ENCODE data around the gene ODF2.

- TF ChIP-seq, protein P1, sequence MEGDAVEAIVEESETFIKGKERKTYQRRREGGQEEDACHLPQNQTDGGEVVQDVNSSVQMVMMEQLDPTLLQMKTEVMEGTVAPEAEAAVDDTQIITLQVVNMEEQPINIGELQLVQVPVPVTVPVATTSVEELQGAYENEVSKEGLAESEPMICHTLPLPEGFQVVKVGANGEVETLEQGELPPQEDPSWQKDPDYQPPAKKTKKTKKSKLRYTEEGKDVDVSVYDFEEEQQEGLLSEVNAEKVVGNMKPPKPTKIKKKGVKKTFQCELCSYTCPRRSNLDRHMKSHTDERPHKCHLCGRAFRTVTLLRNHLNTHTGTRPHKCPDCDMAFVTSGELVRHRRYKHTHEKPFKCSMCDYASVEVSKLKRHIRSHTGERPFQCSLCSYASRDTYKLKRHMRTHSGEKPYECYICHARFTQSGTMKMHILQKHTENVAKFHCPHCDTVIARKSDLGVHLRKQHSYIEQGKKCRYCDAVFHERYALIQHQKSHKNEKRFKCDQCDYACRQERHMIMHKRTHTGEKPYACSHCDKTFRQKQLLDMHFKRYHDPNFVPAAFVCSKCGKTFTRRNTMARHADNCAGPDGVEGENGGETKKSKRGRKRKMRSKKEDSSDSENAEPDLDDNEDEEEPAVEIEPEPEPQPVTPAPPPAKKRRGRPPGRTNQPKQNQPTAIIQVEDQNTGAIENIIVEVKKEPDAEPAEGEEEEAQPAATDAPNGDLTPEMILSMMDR (IDR thresholded peaks at IDR 0.05) = no peak
- TF ChIP-seq POLR2A (IDR thresholded peaks at IDR 0.05) = no peak
These were observed 46.8 kb upstream of the ODF2 start for GRCh38 chr9:128408963-128409431.

All from heart left ventricle (tissue), 13 donors.